Activated naive CD4-positive, alpha-beta T cell (primary cell): ENCODE data around the gene KAT2A.

Experiments
- DNase-seq, 4 experiments: peaks; one replicate each; lab custom pipeline; 2025; lab: John Stamatoyannopoulos, UW

KAT2A gene

GRCh38 chr17:42135664-42136653 lies 14.8 kb upstream of the KAT2A start:
- DNase-seq: no peak

- DNase-seq: no peak
Observed at GRCh38 chr17:42135151-42135550, 14.0 kb upstream of the KAT2A start.

- peak in 2 of 4 experiments; percentile 13 to 34 for DNase-seq
Observed at GRCh38 chr17:42133461-42134041, 12.4 kb upstream of the KAT2A start.

- DNase-seq: no peak
Observed at GRCh38 chr17:42132941-42133340, 11.8 kb upstream of the KAT2A start.

DNA sequence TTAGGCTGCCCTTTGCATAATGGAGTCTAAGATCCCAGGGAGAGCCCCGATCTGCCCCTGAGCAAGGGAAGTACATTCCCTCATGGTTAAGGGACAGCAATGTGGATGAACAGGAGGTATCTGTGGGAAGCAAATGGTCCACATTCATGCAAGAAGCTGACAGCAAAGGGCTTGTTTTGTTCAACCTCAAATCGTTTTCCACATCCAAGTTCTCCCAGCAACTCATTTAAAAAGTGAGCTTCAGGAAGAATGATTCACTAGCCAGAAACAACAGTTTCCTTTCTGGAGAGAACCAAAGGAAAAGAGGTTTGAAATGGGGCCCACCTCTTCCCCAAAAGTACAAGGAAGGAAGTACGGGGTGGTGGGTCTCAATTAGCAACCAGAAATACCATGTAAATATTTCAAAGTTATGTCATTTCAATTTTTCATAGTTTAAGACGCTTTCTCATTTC lies 10.8 kb upstream of the KAT2A start:
- no peak for DNase-seq

DNA sequence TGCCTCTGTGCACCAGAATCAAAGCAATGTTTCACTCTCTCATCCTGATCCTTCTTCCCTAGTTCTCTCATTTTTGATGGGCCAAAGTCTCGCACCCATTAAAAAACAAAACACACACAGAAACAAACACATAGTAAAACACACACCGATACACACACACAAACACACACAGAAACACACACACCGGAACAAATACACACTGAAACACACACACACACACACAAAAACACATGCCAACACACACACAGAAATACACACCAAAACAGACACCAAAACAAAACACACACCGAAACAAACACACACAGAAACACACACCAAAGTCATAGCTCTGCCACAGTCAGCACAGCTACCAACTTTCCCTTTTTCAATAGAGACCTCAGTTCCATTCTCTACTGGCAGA lies 10.1 kb upstream of the KAT2A start:
- DNase-seq: no peak

- no peak for DNase-seq
Observed at GRCh38 chr17:42130310-42130936, 9.3 kb upstream of the KAT2A start.

GRCh38 chr17:42129109-42129837 lies 8.1 kb upstream of the KAT2A start:
- DNase-seq: no peak

GRCh38 chr17:42127414-42127813 lies 6.2 kb upstream of the KAT2A start:
- DNase-seq: no peak

DNA sequence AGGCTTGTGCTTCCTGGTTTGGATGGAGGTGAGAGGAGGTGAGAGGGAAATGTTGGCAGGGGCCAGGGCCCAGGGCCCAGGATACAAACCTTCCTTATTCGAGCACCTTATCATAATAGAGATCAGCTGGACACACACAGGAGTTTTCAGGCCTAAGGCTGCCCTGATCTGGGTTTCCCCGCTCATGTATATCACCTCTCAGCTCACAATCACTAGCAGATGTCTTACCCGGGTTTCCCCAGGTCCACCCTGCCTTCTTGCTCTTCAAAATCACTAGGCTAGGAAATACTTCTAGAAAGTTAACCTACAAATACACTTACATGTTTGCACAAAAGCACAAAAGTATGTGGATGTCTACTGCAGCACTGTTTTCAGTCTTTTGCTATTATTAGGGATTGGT lies 5.7 kb upstream of the KAT2A start:
- no peak for DNase-seq

DNA sequence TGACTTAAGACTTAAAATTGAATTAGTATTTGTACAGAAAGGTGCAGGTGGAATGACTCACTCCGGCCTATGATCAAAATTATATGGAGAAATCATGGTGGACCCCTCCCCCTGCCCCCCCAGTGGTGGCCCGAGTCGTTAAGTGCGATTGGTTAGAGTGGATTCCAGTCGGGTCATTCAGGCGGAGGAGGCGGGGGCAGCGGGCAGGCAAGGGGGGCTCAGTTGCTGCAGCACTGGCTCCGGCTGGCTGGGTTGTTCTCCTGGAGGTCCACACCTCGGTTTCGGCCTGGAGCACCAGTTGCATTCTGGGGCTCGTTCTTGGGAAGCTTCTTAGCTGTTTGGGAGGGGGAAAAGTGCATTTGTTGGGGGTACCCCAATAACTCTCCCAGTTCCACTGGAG lies 4.4 kb upstream of the KAT2A start:
- DNase-seq: no peak

DNA sequence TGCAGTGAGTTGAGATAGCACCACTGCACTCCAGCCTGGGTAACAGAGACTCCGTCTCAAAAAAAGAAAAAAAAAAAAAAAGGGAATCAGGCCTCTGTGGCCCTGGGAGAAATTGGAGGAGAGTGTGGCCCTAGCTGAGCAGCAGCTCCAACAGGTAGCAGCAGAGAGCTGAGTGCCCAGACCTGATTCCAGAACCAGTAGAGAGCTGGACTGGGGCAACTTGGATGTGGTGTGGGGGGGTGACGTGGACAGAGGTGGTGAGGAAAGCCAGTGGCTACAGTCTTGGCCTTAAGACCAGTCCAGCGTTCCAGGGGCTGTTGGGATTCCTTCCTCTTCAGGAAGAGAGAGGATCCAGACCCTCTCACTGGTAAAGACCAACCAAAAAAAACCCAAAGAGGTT lies 3.1 kb upstream of the KAT2A start:
- no peak for DNase-seq

DNA sequence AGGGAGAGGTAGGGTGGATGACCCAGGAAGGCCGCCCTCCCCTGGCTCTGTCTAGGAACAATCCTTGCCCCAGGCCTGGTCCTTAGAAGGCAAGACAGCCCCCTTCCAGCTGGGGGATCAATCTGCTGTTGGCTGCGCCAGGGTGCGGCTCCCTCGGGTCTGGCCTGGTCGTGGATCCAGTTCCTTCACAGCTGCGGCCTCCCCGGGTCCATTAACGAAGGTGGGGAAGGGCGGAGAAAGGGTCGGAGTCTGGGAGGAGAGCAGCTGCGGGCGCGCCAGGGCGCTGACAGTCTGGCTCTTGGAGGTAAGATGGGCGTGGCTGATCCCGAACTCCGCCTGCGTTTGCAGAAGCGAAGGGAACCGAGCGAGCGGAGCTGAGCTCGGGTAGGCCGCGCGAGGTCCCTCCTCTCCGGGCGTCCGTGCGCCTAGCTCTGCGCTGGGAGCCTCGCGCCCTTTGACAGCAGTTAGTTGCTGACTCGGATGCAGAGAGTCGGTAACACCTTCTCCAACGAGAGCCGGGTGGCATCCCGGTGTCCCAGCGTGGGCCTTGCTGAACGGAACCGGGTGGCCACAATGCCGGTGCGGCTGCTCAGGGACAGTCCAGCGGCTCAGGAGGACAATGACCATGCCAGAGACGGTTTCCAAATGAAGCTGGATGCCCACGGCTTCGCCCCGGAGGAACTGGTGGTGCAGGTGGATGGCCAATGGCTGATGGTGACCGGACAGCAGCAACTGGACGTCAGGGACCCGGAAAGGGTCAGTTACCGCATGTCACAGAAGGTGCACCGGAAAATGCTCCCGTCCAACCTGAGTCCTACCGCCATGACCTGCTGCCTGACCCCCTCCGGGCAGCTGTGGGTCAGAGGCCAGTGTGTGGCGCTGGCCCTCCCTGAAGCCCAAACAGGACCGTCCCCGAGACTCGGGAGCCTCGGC lies 1.5 kb upstream of the KAT2A start, which contains the start of gene HSPB9:
Gene HSPB9, plus strand, starts transcription at position 434 of the 933 bp plus-strand sequence. Its CDS starts 47 bp downstream, at position 481.
- DNase-seq: no peak

- DNase-seq: no peak
Observed at GRCh38 chr17:42120161-42120769, 902 bp downstream of the KAT2A start.

- DNase-seq: no peak
Observed at GRCh38 chr17:42119301-42119700, 1.9 kb downstream of the KAT2A start.

DNA sequence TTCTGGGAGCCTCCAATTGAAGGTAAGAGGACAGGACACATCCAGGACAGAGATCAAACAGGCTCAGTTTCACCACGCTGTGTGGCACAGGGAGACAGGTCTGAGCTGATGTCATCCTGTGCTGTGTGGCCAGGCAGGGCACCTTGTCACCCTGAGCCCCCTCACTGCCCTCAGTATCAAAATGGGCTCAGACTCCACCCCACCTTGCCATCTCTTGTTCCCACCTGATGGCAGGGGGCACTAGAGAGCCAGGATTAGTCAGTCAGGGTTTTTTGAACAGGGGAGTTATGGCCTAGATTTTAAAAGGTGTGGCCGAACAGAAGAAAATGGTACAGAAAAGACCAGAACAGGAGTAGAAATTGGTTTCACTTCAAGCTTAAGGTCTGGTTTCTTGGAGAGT lies 2.6 kb downstream of the KAT2A start:
- peak in 1 of 4 experiments; percentile 21 for DNase-seq

DNA sequence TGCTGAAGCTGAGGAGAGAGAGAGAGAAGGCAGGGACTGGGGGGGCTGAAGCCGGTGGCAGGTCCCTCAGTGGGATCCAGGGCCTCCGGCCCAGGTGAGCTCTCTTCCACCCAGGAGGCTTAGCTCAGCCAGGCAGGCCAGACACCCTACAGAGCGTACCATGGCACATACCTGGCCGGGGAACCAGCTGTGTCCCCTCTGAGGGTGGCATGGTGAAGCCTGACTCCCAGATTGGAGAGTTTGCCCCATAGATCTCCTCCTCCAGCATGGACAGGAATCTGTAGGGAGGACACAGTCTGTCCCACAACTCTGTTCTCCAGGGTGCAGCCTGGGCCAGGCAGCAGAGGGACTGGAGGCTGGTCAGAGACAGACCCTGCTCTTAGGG lies 3.0 kb downstream of the KAT2A start:
- no peak for DNase-seq

DNA sequence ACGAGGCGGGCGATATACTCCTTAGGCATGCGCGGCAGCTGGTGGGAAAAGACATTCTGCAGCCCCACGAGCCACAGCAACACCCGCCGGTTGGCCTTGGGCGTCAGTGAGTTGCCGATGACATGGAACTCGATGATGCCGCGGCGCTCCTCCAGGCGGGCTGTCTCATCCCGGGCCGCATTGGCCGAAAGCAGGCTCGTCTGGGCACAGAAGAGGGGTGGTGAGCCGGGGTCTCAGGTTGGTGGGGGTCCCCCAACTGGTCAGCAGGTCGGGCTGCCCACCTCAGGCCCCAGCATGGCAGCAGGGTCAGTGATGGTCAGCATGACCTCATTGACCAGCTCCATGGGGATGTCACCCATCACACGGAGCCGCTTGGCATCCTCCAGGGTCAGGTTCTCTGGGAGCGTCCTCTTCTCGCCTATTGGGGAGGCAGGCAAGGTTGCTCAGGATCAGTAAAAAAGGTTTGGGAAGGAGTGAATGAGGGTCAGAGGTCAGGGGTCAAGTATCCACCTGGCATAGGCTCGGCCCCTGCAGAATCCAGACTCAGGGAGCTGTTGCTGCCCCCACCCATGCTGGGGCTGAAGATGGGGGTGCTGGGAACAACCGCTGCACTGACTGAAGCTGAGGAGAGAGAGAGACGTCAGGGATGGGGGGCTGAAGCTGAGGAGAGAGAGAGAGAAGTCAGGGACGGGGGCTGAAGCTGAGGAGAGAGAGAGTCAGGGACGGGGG lies 3.6 kb downstream of the KAT2A start:
- DNase-seq: no peak

DNA sequence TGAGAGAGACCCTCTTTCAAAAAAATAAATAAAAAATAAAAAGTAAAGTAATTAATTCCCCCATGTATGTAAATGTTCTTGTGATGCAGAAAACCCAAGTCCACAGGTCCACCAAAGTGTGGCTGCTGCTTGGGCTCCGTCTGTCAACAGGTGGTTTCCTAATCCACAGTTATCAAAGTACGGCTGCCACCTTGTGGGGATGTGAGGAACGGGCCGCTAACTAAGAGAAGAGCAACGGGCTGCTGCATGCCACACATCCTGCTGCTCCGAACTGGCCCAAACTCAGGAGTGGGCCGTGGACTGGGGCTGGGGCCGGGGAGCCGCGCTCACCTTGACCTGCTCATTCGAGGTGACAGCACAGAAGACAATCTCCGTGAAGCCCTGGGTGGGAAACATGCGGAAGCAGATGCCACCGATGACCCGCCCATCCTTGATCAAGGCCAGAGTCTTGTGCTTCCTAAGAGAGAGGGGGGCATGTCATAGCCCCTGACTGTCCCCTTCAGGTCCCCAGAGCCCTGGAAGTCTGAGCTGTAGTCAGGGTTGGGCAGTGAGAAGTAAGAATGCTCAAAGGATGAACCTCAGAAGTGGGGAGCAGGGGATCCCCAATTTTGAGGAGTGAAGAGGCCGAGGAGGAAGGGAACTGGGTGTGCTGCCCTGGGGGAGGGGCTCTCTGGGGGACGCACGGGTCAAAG lies 4.3 kb downstream of the KAT2A start:
- peak; percentile 36 to 75 (median 60) for DNase-seq
